Lower lobe of right lung (tissue), 2 donors: ENCODE results near the gene TMEM132A. TPM values are rescaled to one million over a fixed set of nuclear protein-coding genes. Genes with fewer than 3 reads are reported as not detected.
A peak's percentile ranks its signal among the peaks of the same experiment; 100 is the strongest.

ENCODE experiments used
- ATAC-seq, 2 donors: fragments of 200-7000 bp; cut with Tn5 transposase; one replicate each; pipeline ENCODE4 v1.9.1; 2020 to 2022; ENCODE audit warnings: mild to moderate bottlenecking in 2 of 2, moderate library complexity in 2 of 2
- DNase-seq: peaks from one replicate; pipeline ENCODE4 v3.0.0-alpha.2; 2020
- H3K27ac ChIP-seq: fragments of 200-600 bp; one replicate; pipeline ENCODE4 v1.8.0; 2022
- H3K27me3 ChIP-seq: fragments of 200-600 bp; one replicate; pipeline ENCODE4 v1.8.0; 2022; ENCODE audit warnings: low read depth
- H3K36me3 ChIP-seq: fragments of 200-600 bp; one replicate; pipeline ENCODE4 v1.8.0; 2022; ENCODE audit warnings: mild to moderate bottlenecking
- H3K4me1 ChIP-seq: fragments of 200-600 bp; one replicate; pipeline ENCODE4 v1.8.0; 2022
- H3K4me3 ChIP-seq: fragments of 200-600 bp; one replicate; pipeline ENCODE4 v1.8.0; 2022; ENCODE audit warnings: mild to moderate bottlenecking
- H3K9me3 ChIP-seq: fragments of 200-600 bp; one replicate; pipeline ENCODE4 v1.8.0; 2022
- intact Hi-C: fragments of 100-400 bp; cut with DNase I; formaldehyde crosslinking; loops from one replicate; pipeline ENCODE4 v1.11.0; 2022
- total RNA-seq: library from RNA; stranded (reverse); fragmentation: NEBNext Ultra II Directional; extraction: Animal tissue kit (Norgen Biotek cat#: 25700); gene quantifications from one replicate; pipeline ENCODE4 v1.2.1, GENCODE V29; 2021
- TF ChIP-seq, protein P1 (sequence below): fragments of 200-600 bp; IDR thresholded peaks from one replicate; pipeline ENCODE4 v1.8.0; 2022; ENCODE audit warnings: antibody characterized with exemption, mild to moderate bottlenecking
- donor health status: DM: no; HTN: yes; CAD: no; lungs with severe emphysema.

Gene TMEM132A
- total RNA-seq, 1 donor from 2014 or later: 13.9 TPM

DNA sequence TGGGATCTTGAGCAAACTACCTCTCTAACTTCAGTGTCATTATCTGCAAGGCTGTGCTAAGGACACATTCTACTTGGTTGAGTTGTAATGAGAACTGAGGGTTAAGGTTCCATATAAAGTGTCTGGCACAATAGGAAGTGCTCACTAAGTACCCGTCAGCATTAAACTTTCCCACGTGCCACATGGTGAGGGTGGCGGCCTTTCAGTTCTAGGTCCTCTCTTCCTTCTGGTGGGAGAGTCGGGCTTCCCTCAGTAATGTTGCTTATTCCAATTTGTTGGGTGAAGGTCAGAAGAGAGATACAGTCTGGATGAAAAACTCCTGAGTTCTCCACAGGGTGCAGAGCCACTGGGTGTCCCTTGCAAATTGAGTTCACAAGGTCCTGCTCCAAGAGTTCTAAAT, 42.6 kb downstream of the TMEM132A start:
- DNase-seq: no peak
- H3K27ac ChIP-seq: no peak overlapping the region
- no peaks in the 10 kb centered on the region for H3K27me3 ChIP-seq
- TF ChIP-seq, protein P1, sequence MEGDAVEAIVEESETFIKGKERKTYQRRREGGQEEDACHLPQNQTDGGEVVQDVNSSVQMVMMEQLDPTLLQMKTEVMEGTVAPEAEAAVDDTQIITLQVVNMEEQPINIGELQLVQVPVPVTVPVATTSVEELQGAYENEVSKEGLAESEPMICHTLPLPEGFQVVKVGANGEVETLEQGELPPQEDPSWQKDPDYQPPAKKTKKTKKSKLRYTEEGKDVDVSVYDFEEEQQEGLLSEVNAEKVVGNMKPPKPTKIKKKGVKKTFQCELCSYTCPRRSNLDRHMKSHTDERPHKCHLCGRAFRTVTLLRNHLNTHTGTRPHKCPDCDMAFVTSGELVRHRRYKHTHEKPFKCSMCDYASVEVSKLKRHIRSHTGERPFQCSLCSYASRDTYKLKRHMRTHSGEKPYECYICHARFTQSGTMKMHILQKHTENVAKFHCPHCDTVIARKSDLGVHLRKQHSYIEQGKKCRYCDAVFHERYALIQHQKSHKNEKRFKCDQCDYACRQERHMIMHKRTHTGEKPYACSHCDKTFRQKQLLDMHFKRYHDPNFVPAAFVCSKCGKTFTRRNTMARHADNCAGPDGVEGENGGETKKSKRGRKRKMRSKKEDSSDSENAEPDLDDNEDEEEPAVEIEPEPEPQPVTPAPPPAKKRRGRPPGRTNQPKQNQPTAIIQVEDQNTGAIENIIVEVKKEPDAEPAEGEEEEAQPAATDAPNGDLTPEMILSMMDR: no peak
- intact Hi-C loops: no loop called here
- H3K36me3 ChIP-seq: no peaks in the 10 kb centered on the region
- no peaks in the 10 kb centered on the region for H3K4me1 ChIP-seq
- no peak overlapping the region for H3K4me3 ChIP-seq
- ATAC-seq: peak; percentile 37 to 41
- no peaks in the 10 kb centered on the region for H3K9me3 ChIP-seq

DNA sequence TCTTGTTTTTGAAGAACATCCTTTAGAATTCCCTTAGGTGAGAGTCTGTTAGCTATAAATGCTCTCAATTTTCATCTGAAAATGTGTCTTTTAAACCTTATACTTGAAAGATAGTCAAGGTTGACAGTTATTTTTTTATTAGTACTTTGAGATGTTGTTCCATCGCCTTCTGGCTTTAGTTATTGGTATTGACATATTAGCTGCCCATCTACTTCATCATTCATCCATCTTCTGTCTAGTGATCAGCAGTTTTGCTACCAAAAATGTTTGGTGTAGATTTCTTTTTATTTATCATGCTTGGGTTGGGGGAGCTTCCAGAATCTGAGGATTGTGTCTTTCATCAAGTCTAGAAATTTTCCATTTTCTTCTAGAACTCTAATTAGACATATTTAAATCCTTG, 44.0 kb downstream of the TMEM132A start:
- ATAC-seq: no peak
- Histone ChIP-seq H3K9me3 (no peaks in the 10 kb centered on the region), H3K36me3 (no peaks in the 10 kb centered on the region), H3K4me1 (no peaks in the 10 kb centered on the region), H3K27ac (no peak overlapping the region), H3K4me3 (no peak overlapping the region), H3K27me3 (no peaks in the 10 kb centered on the region)
- TF ChIP-seq, protein P1: no peak
- intact Hi-C loops: no loop called here
- DNase-seq: no peak

DNA sequence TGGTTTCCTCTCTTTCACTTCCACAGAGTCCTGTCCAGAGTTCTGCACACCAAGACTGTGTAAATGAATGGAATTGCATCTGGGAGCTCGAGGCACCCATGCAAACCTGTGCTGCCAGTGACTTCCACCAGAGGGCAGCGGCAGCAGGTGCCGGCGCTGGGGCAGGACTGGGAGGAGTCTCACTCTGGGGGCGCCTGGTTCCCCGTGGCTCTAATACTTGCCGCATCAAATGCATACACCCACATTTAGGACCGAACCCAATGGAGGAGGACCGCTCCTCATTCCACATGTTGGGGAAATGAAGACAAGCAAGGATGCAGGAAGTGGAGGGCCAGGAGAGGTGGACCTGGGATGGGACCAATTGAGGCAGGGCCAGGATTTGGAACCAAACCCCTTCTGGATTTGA, 46.1 kb downstream of the TMEM132A start:
- Histone ChIP-seq H3K4me1 (no peaks in the 10 kb centered on the region), H3K4me3 (no peak overlapping the region), H3K36me3 (no peaks in the 10 kb centered on the region), H3K9me3 (no peaks in the 10 kb centered on the region), H3K27me3 (no peaks in the 10 kb centered on the region), H3K27ac (no peak overlapping the region)
- peak; percentile 84 to 90 for ATAC-seq
- TF ChIP-seq, protein P1: peak; percentile 91
- intact Hi-C loops: no loop called here
- DNase-seq: peak; percentile 79

DNA sequence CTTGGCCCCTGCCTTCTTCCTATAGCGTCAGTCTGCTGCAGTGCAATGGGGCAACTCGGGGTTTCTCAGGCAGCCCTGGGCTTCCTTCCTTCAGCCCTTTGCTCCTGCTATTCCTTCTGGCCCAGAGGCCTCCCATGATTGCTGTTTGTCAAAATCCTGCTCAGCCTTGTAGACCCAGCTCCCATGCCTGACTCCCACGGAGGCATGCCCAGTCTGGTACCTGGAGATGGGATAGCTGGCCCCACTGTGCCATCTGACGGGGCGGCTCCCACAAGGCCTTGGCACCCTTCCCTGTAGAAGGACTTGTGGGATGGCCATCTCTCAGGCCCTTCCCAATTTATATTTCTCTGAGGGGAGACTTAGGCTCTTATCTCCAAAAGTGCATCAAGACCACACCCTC, 46.6 kb downstream of the TMEM132A start:
- Histone ChIP-seq H3K36me3 (no peaks in the 10 kb centered on the region), H3K9me3 (no peaks in the 10 kb centered on the region), H3K4me1 (no peaks in the 10 kb centered on the region), H3K4me3 (no peak overlapping the region), H3K27me3 (no peaks in the 10 kb centered on the region), H3K27ac (no peak overlapping the region)
- intact Hi-C loops: no loop called here
- no peak for DNase-seq
- peak in 1 of 2 donors; percentile 6 for ATAC-seq
- TF ChIP-seq, protein P1: no peak

DNA sequence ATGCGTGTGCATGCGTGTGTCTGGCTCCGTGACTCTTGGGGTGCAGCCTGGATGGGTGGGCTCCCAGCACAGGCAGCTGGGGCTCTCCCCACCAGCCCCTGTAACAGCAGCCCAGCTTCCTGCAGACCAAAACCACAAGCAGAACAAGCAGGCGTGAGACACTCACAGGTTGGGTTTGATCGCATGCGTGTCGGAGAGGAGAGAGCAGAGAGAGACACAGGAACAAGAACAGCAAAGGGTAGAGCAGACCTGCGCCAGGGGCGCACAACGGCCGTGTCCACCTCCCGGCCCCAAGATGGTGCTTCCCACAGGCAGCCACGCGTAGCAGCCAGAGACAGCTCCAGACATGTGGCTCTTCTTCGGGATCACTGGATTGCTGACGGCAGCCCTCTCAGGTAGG, 47.3 kb downstream of the TMEM132A start, which contains the start of gene CD6:
CD6 (plus strand) TSS at position 161 of the 400 bp plus-strand sequence; CDS start at position 347, 186 bp downstream.
- Histone ChIP-seq H3K27ac (peak within 1 kb of the TSS; percentile 38), H3K9me3 (no peaks in the 10 kb centered on the region), H3K27me3 (no peaks in the 10 kb centered on the region), H3K4me1 (no peaks in the 10 kb centered on the region), H3K4me3 (peak within 1 kb of the TSS; percentile 36), H3K36me3 (no peaks in the 10 kb centered on the region)
- DNase-seq: no peak
- TF ChIP-seq, protein P1: no peak
- intact Hi-C loops: no loop called here
- ATAC-seq: peak; percentile 31 to 62
